ENCODE results near the gene GALR2.
A peak's percentile ranks its signal among the peaks of the same experiment; 100 is the strongest.
"Not testable (repeated sequence)": the region's sequence is repeated elsewhere in the genome, so short reads cannot be mapped to it uniquely, and the experiment has no call there.

Gene GALR2

GRCh38 chr17:76071531-76072147, 2.9 kb upstream of the GALR2 start:
- ATAC-seq = peak; percentile 63
- peaks cover 24% of the 10 kb centered on the region for H3K36me3 Mint-ChIP-seq
- H3K27me3 Mint-ChIP-seq = peaks cover 25% of the 10 kb centered on the region
- peak overlapping the region; percentile 96 for H3K4me3 Mint-ChIP-seq
- peaks cover 43% of the 10 kb centered on the region for H3K4me1 Mint-ChIP-seq
- no peaks in the 10 kb centered on the region for H3K9me3 Mint-ChIP-seq
- H3K27ac Mint-ChIP-seq = peak overlapping the region; percentile 97

GRCh38 chr17:76072148-76072858, 2.3 kb upstream of the GALR2 start, which contains the start of gene SRP68:
Gene SRP68 (minus strand): TSS chr17:76072517. CDS start chr17:76072491, 26 bp downstream.
- peak; percentile 98 for ATAC-seq
- H3K27me3 Mint-ChIP-seq = peaks cover 32% of the 10 kb centered on the region
- peak within 1 kb of the TSS; percentile 97 for H3K27ac Mint-ChIP-seq
- peaks cover 21% of the 10 kb centered on the region for H3K36me3 Mint-ChIP-seq
- H3K4me1 Mint-ChIP-seq = peaks cover 49% of the 10 kb centered on the region
- no peaks in the 10 kb centered on the region for H3K9me3 Mint-ChIP-seq
- H3K4me3 Mint-ChIP-seq = peak within 1 kb of the TSS; percentile 96

- ATAC-seq = no peak
- Mint-ChIP-seq H3K27ac (peak overlapping the region; percentile 21), H3K4me1 (peaks cover 51% of the 10 kb centered on the region), H3K36me3 (peaks cover 7% of the 10 kb centered on the region), H3K27me3 (peaks cover 51% of the 10 kb centered on the region), H3K4me3 (peak overlapping the region; percentile 75), H3K9me3 (no peaks in the 10 kb centered on the region)
Observed at GRCh38 chr17:76075364-76076145, 974 bp downstream of the GALR2 start.

GRCh38 chr17:76076146-76076764, 1.7 kb downstream of the GALR2 start:
- no peak for ATAC-seq
- Mint-ChIP-seq H3K4me1 (peaks cover 51% of the 10 kb centered on the region), H3K4me3 (peak overlapping the region; percentile 45), H3K9me3 (no peaks in the 10 kb centered on the region), H3K27me3 (peaks cover 51% of the 10 kb centered on the region), H3K27ac (peak overlapping the region; percentile 16), H3K36me3 (peaks cover 7% of the 10 kb centered on the region)

- Mint-ChIP-seq H3K4me3 (peak overlapping the region; percentile 45), H3K4me1 (peaks cover 44% of the 10 kb centered on the region), H3K9me3 (no peaks in the 10 kb centered on the region), H3K27me3 (peaks cover 51% of the 10 kb centered on the region), H3K27ac (peak overlapping the region; percentile 16), H3K36me3 (peaks cover 7% of the 10 kb centered on the region)
- no peak for ATAC-seq
Observed at GRCh38 chr17:76076765-76077583, 2.4 kb downstream of the GALR2 start.

- H3K9me3 Mint-ChIP-seq = no peaks in the 10 kb centered on the region
- peaks cover 51% of the 10 kb centered on the region for H3K27me3 Mint-ChIP-seq
- ATAC-seq = no peak
- H3K4me1 Mint-ChIP-seq = peaks cover 43% of the 10 kb centered on the region
- H3K27ac Mint-ChIP-seq = no peak overlapping the region
- peak overlapping the region; percentile 45 for H3K4me3 Mint-ChIP-seq
- H3K36me3 Mint-ChIP-seq = peaks cover 12% of the 10 kb centered on the region
Observed at GRCh38 chr17:76077584-76078110, 3.1 kb downstream of the GALR2 start.

- H3K4me3 Mint-ChIP-seq, ATAC-seq, H3K27ac Mint-ChIP-seq, H3K9me3 Mint-ChIP-seq: not testable (repeated sequence)
- H3K27me3 Mint-ChIP-seq = peaks cover 51% of the 10 kb centered on the region
- peaks cover 43% of the 10 kb centered on the region for H3K4me1 Mint-ChIP-seq
- H3K36me3 Mint-ChIP-seq = peaks cover 13% of the 10 kb centered on the region
Observed at GRCh38 chr17:76078370-76078769, 3.8 kb downstream of the GALR2 start.

- H3K4me3 Mint-ChIP-seq = no peak within 1 kb of the TSS
- H3K4me1 Mint-ChIP-seq = peaks cover 43% of the 10 kb centered on the region
Observed at GRCh38 chr17:76078860-76079534, 4.4 kb downstream of the GALR2 start, which contains the start of gene ZACN. Gene ZACN (plus strand): TSS chr17:76079182. CDS start chr17:76079265, 83 bp downstream.

GRCh38 chr17:76079535-76079955, 5.0 kb downstream of the GALR2 start:
- Mint-ChIP-seq H3K4me3 (no peak overlapping the region), H3K36me3 (peaks cover 15% of the 10 kb centered on the region), H3K27me3 (peaks cover 47% of the 10 kb centered on the region), H3K4me1 (peaks cover 43% of the 10 kb centered on the region), H3K9me3 (no peaks in the 10 kb centered on the region), H3K27ac (no peak overlapping the region)
- no peak for ATAC-seq

More at GRCh38 chr17:76078860-76079534, 4.4 kb downstream of the GALR2 start, which contains the start of gene ZACN:
- H3K27me3 Mint-ChIP-seq = peaks cover 51% of the 10 kb centered on the region
- no peak within 1 kb of the TSS for H3K27ac Mint-ChIP-seq
- H3K9me3 Mint-ChIP-seq = no peaks in the 10 kb centered on the region
- no peak for ATAC-seq
- peaks cover 13% of the 10 kb centered on the region for H3K36me3 Mint-ChIP-seq

- Mint-ChIP-seq H3K4me1 (peaks cover 37% of the 10 kb centered on the region), H3K27ac (no peak overlapping the region), H3K9me3 (no peaks in the 10 kb centered on the region), H3K36me3 (peaks cover 14% of the 10 kb centered on the region), H3K4me3 (no peak overlapping the region), H3K27me3 (peaks cover 40% of the 10 kb centered on the region)
- peak; percentile 28 for ATAC-seq
Observed at GRCh38 chr17:76079956-76080767, 5.6 kb downstream of the GALR2 start.

GRCh38 chr17:76080768-76081287, 6.2 kb downstream of the GALR2 start:
- no peak for ATAC-seq
- H3K4me1 Mint-ChIP-seq = peaks cover 30% of the 10 kb centered on the region
- no peaks in the 10 kb centered on the region for H3K9me3 Mint-ChIP-seq
- H3K27ac Mint-ChIP-seq = no peak overlapping the region
- peaks cover 34% of the 10 kb centered on the region for H3K27me3 Mint-ChIP-seq
- no peak overlapping the region for H3K4me3 Mint-ChIP-seq
- H3K36me3 Mint-ChIP-seq = peaks cover 16% of the 10 kb centered on the region

GRCh38 chr17:76081295-76082210, 7.0 kb downstream of the GALR2 start:
- H3K4me1 Mint-ChIP-seq = peaks cover 24% of the 10 kb centered on the region

More at GRCh38 chr17:76081295-76082210, 7.0 kb downstream of the GALR2 start:
- no peaks in the 10 kb centered on the region for H3K9me3 Mint-ChIP-seq
- peaks cover 26% of the 10 kb centered on the region for H3K27me3 Mint-ChIP-seq
- H3K4me3 Mint-ChIP-seq = no peak overlapping the region
- H3K27ac Mint-ChIP-seq = no peak overlapping the region
- ATAC-seq = no peak
- peaks cover 22% of the 10 kb centered on the region for H3K36me3 Mint-ChIP-seq
